SK-N-SH treated with all-trans-retinoic acid at 6 μM for 48 hours (cell line): ENCODE results near the gene CCDC78.

Experiments
- ATAC-seq: fragments of 200-7000 bp; cut with Tn5 transposase; 3 replicates; pipeline ENCODE4 v1.9.1; 2020; ENCODE audit warnings: mild to moderate bottlenecking, moderate library complexity
- ARNTL ChIP-seq: fragments of 450-650 bp; formaldehyde crosslinking; IDR thresholded peaks from 2 replicates; pipeline ENCODE4 v1.5.0; 2020; ENCODE audit warnings: low read depth, mild to moderate bottlenecking, moderate library complexity, borderline replicate concordance
- BACH2 ChIP-seq: fragments of 250-450 bp; sonication (Bioruptor Pico); IDR thresholded peaks from 2 replicates; pipeline ENCODE4 v1.9.0; 2021; ENCODE audit warnings: mild to moderate bottlenecking, borderline replicate concordance
- CSDC2 ChIP-seq: fragments of 250-450 bp; sonication (Bioruptor Pico); IDR thresholded peaks from 2 replicates; pipeline ENCODE4 v1.5.0; 2020; ENCODE audit warnings: mild to moderate bottlenecking, moderate library complexity
- ESRRG ChIP-seq: fragments of 250-450 bp; sonication (Bioruptor Pico); IDR thresholded peaks from 2 replicates; pipeline ENCODE4 v1.6.1; 2021; ENCODE audit warnings: mild to moderate bottlenecking
- GLIS3 ChIP-seq: fragments of 250-450 bp; sonication (Bioruptor Pico); IDR thresholded peaks from 2 replicates; pipeline ENCODE4 v1.5.0; 2020; ENCODE audit warnings: mild to moderate bottlenecking, moderate library complexity
- ISL1 ChIP-seq: fragments of 250-450 bp; sonication (Bioruptor Pico); IDR thresholded peaks from 2 replicates; pipeline ENCODE4 v2.1.2; 2022; ENCODE audit warnings: mild to moderate bottlenecking, moderate library complexity
- OSR1 ChIP-seq: fragments of 250-450 bp; sonication (Bioruptor Pico); IDR thresholded peaks from 2 replicates; pipeline ENCODE4 v1.8.0; 2022; ENCODE audit warnings: moderate library complexity, mild to moderate bottlenecking, inconsistent platforms
- RARB ChIP-seq: fragments of 250-450 bp; sonication (Bioruptor Pico); IDR thresholded peaks from 2 replicates; pipeline ENCODE4 v1.8.0; 2021; ENCODE audit warnings: mild to moderate bottlenecking, moderate library complexity
- SNAI2 ChIP-seq: fragments of 250-450 bp; sonication (Bioruptor Pico); IDR thresholded peaks from 2 replicates; pipeline ENCODE4 v1.5.0; 2020; ENCODE audit warnings: mild to moderate bottlenecking, moderate library complexity
- TOX ChIP-seq: fragments of 250-450 bp; sonication (Bioruptor Pico); IDR thresholded peaks from 2 replicates; pipeline ENCODE4 v1.8.0; 2021; ENCODE audit warnings: mild to moderate bottlenecking, moderate library complexity, borderline replicate concordance
- ZFP3 ChIP-seq: fragments of 250-450 bp; sonication (Bioruptor Pico); IDR thresholded peaks from 2 replicates; pipeline ENCODE4 v1.5.0; 2020; ENCODE audit warnings: mild to moderate bottlenecking, moderate library complexity
- ZFP30 ChIP-seq: fragments of 450-650 bp; formaldehyde crosslinking; IDR thresholded peaks from 2 replicates; pipeline ENCODE4 v1.5.0; 2022; ENCODE audit warnings: mild to moderate bottlenecking, moderate library complexity
- ZNF565 ChIP-seq: fragments of 450-650 bp; formaldehyde crosslinking; conservative IDR thresholded peaks from 2 replicates; pipeline ENCODE4 v1.5.0; 2020; ENCODE audit warnings: low read depth, mild to moderate bottlenecking, moderate library complexity
- ZNF8 ChIP-seq: fragments of 450-650 bp; formaldehyde crosslinking; IDR thresholded peaks from 2 replicates; pipeline ENCODE4 v1.5.0; 2020; ENCODE audit warnings: mild to moderate bottlenecking, moderate library complexity
- TF ChIP-seq, protein P1 (sequence below): fragments of 250-450 bp; sonication (Bioruptor Pico); IDR thresholded peaks from 2 replicates; pipeline ENCODE4 v1.8.0; 2021; ENCODE audit warnings: low read depth, mild to moderate bottlenecking, moderate library complexity, borderline replicate concordance
- TF ChIP-seq, protein P2 (sequence below): fragments of 250-450 bp; sonication (Bioruptor Pico); IDR thresholded peaks from 2 replicates; pipeline ENCODE4 v1.5.0; 2020; ENCODE audit warnings: mild to moderate bottlenecking, moderate library complexity
- TF ChIP-seq, protein P3 (sequence below): fragments of 250-450 bp; sonication (Bioruptor Pico); IDR thresholded peaks from 2 replicates; pipeline ENCODE4 v1.5.1; 2021; ENCODE audit warnings: mild to moderate bottlenecking, moderate library complexity

Gene CCDC78

DNA sequence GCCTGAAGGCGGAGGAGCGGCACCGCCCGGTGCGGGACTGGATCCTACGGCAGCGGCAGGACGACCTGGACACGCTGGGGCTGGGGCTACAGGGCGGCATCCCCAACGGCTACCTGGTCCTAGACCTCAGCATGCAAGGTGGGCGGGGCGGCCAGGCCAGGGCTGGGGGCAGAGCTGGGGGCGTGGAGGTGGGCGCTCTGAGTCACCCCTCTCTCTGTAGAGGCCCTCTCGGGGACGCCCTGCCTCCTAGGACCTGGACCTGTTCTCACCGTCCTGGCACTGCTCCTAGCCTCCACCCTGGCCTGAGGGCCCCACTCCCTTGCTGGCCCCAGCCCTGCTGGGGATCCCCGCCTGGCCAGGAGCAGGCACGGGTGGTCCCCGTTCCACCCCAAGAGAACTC is 42.2 kb upstream of the CCDC78 start:
- TF ChIP-seq SNAI2, result no peak
- no peak for TF ChIP-seq ZNF8
- TF ChIP-seq TOX (CRISPR knock-in tag), result no peak
- no peak for TF ChIP-seq ZNF565
- no peak for TF ChIP-seq GLIS3
- TF ChIP-seq OSR1, result no peak
- TF ChIP-seq ARNTL (CRISPR knock-in tag), result no peak
- TF ChIP-seq, protein P1, sequence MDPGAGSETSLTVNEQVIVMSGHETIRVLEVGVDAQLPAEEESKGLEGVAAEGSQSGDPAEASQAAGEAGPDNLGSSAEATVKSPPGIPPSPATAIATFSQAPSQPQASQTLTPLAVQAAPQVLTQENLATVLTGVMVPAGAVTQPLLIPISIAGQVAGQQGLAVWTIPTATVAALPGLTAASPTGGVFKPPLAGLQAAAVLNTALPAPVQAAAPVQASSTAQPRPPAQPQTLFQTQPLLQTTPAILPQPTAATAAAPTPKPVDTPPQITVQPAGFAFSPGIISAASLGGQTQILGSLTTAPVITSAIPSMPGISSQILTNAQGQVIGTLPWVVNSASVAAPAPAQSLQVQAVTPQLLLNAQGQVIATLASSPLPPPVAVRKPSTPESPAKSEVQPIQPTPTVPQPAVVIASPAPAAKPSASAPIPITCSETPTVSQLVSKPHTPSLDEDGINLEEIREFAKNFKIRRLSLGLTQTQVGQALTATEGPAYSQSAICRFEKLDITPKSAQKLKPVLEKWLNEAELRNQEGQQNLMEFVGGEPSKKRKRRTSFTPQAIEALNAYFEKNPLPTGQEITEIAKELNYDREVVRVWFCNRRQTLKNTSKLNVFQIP, result no peak
- no peak for TF ChIP-seq CSDC2 (CRISPR knock-in tag)
- no peak for TF ChIP-seq ESRRG (CRISPR knock-in tag)
- TF ChIP-seq RARB (CRISPR knock-in tag), result no peak
- TF ChIP-seq, protein P2, sequence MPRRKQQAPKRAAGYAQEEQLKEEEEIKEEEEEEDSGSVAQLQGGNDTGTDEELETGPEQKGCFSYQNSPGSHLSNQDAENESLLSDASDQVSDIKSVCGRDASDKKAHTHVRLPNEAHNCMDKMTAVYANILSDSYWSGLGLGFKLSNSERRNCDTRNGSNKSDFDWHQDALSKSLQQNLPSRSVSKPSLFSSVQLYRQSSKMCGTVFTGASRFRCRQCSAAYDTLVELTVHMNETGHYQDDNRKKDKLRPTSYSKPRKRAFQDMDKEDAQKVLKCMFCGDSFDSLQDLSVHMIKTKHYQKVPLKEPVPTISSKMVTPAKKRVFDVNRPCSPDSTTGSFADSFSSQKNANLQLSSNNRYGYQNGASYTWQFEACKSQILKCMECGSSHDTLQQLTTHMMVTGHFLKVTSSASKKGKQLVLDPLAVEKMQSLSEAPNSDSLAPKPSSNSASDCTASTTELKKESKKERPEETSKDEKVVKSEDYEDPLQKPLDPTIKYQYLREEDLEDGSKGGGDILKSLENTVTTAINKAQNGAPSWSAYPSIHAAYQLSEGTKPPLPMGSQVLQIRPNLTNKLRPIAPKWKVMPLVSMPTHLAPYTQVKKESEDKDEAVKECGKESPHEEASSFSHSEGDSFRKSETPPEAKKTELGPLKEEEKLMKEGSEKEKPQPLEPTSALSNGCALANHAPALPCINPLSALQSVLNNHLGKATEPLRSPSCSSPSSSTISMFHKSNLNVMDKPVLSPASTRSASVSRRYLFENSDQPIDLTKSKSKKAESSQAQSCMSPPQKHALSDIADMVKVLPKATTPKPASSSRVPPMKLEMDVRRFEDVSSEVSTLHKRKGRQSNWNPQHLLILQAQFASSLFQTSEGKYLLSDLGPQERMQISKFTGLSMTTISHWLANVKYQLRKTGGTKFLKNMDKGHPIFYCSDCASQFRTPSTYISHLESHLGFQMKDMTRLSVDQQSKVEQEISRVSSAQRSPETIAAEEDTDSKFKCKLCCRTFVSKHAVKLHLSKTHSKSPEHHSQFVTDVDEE, result no peak
- TF ChIP-seq BACH2 (CRISPR knock-in tag), result no peak
- no peak for TF ChIP-seq ZFP3 (CRISPR knock-in tag)
- TF ChIP-seq, all 23 proteins: peak for 0
- no peak for ATAC-seq

DNA sequence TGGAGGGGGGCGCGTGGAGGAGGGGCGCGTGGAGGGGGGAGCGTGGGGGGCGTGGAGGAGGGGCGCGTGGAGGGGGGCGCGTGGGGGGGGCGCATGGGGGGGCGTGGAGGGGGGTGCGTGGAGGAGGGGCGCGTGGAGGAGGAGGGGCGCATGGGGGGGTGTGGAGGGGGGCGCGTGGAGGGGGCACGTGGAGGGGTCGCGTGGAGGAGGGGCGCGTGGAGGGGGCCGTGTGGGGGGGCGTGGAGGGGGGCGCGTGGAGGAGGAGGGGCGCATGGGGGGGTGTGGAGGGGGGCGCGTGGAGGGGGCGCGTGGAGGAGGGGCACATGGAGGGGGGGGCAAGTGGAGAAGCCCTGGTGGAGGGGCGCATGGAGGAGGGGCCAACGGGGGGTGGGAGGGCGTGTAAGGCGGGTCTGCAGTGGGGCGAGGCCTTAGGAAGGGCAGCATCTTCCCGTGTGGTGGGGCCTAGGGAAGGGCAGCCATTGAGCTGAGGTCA is 41.5 kb upstream of the CCDC78 start:
- TF ChIP-seq, protein P3, sequence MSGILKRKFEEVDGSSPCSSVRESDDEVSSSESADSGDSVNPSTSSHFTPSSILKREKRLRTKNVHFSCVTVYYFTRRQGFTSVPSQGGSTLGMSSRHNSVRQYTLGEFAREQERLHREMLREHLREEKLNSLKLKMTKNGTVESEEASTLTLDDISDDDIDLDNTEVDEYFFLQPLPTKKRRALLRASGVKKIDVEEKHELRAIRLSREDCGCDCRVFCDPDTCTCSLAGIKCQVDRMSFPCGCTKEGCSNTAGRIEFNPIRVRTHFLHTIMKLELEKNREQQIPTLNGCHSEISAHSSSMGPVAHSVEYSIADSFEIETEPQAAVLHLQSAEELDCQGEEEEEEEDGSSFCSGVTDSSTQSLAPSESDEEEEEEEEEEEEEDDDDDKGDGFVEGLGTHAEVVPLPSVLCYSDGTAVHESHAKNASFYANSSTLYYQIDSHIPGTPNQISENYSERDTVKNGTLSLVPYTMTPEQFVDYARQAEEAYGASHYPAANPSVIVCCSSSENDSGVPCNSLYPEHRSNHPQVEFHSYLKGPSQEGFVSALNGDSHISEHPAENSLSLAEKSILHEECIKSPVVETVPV (CRISPR knock-in tag), result no peak
- TF ChIP-seq ISL1 (CRISPR knock-in tag), result no peak
- TF ChIP-seq ZFP3 (CRISPR knock-in tag), result no peak
- TF ChIP-seq ZFP30, result no peak
- TF ChIP-seq GLIS3, result no peak
- TF ChIP-seq ESRRG (CRISPR knock-in tag), result no peak
- TF ChIP-seq, protein P1, result no peak
- no peak for ATAC-seq

DNA sequence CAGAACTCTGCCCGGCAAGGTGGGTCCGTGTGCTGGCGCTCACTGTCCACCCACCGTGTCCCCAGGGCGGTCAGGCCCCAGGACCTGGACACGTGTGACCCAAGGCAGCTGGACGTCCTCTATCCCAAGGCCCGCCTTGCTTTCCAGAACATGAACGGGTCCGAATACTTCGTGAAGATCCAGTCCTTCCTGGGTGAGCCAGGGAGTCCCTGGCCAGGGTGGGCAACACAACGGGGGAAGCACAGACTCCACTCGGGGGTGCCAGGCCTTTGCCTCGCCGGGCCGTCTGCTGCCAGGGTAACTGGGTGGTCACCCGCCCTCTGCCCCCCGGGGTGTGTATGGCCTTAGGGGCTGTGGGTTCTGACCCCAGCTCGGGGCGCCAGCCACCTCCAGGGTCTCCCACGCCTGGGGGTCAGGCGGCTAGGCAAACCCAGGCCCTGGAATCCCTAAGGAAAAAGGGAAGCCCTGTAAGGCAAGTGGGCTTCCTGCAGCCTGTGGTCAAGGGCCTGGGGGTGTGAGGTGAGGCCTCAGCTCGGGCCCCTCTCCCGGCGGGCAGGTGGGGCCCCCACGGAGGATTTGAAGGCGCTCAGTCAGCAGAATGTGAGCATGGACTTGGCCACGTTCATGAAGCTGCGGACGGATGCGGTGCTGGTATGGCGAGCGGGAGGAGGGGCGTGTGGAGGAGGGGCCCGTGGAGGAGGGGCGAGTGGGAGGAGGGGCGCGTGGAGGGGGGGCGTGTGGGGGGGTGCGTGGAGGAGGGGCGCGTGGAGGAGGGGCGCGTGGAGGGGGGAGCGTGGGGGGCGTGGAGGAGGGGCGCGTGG is 40.8 kb upstream of the CCDC78 start:
- TF ChIP-seq ISL1 (CRISPR knock-in tag), result no peak
- ATAC-seq, result no peak

DNA sequence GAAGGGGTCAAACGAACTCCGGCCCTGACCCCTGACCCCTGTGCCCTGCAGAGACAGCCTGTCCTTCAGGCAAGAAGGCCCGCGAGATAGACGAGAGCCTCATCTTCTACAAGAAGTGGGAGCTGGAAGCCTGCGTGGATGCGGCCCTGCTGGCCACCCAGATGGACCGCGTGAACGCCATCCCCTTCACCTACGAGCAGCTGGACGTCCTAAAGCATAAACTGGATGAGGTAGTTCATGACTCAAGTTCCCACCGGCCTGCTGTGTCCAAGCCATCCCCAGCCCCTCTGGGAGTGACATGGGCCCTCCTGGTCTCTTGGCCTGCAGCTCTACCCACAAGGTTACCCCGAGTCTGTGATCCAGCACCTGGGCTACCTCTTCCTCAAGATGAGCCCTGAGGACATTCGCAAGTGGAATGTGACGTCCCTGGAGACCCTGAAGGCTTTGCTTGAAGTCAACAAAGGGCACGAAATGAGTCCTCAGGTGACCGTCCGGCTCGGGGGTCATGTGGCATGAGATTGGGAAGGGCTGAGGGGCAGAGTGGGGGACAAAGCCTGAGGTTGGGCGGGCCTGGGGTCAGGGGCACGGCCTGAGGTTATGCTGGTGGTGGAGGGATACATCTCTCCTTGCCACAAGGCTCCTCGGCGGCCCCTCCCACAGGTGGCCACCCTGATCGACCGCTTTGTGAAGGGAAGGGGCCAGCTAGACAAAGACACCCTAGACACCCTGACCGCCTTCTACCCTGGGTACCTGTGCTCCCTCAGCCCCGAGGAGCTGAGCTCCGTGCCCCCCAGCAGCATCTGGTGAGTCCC is 40.0 kb upstream of the CCDC78 start:
- no peak for ATAC-seq
- TF ChIP-seq BACH2 (CRISPR knock-in tag) (no peak), ZNF565 (no peak)

DNA sequence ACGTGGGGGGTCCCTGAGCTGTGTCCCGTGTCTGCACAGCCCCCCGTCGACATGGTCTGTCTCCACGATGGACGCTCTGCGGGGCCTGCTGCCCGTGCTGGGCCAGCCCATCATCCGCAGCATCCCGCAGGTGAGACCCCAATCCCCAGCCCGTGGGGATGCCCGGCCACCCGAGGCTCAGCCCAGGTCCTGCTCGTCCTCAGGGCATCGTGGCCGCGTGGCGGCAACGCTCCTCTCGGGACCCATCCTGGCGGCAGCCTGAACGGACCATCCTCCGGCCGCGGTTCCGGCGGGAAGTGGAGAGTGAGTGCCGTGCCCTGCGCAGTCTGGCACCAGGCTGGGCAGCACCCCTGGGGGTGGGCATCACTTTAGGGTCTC is 39.2 kb upstream of the CCDC78 start:
- no peak for TF ChIP-seq RARB (CRISPR knock-in tag)
- ATAC-seq, result no peak
